GM18519 (cell line): Measurements from ENCODE around the gene ITM2C.

Experiments used
- ATAC-seq: cut with Tn5 transposase; IDR thresholded peaks from one replicate; pipeline ENCODE4 v1.9.1; 2021; ENCODE audit warnings: mild to moderate bottlenecking, moderate library complexity; ENCODE audit not compliant: unreplicated experiment, low FRiP score

The ITM2C gene

DNA sequence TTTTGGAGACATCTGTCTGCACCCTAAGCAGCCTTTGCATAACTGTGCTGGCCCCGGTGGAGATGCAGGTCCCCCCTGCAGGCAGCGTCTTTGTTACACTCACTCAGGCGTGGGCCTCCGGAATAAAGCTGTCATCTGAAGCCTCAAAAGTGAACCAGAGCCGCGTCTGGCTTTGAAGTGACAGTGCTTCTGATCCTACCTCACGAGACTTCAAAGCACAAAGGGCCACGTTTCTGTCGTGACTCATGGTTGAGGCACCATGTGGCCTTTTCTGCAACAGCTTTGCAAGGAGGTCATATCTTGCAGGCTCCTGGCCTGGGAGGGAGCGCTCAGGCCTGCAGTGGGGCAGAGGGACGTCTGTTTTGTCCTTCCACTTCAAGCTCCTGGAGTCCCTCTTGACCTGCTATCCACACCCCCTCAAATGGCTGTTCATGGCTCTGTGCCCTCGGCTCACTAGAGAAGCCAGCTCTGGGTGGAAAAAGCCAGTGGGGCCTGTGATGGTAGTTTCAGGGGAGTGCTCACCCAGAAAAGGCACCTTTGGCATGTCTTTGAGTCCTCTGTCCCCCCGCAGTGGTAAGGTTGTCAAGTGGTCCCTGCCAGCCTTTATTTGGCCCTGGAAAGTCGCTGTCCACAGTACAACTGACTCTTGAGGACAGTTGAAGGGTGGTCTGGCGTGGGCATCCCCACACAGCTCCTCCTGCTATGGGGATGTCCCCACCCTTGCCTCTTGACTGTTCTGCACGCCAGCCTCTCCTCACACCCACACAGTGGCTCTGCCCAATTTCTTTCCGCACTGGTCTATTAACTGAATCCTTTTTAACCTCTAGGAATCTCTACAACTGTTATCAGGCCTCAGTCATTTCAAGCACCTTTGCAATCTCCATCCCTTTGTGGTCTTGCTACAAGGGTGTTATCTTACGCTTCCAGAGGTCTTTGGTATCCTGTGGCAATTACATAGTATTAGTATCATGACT lies 41.0 kb downstream of the ITM2C start:
- no peak for ATAC-seq

DNA sequence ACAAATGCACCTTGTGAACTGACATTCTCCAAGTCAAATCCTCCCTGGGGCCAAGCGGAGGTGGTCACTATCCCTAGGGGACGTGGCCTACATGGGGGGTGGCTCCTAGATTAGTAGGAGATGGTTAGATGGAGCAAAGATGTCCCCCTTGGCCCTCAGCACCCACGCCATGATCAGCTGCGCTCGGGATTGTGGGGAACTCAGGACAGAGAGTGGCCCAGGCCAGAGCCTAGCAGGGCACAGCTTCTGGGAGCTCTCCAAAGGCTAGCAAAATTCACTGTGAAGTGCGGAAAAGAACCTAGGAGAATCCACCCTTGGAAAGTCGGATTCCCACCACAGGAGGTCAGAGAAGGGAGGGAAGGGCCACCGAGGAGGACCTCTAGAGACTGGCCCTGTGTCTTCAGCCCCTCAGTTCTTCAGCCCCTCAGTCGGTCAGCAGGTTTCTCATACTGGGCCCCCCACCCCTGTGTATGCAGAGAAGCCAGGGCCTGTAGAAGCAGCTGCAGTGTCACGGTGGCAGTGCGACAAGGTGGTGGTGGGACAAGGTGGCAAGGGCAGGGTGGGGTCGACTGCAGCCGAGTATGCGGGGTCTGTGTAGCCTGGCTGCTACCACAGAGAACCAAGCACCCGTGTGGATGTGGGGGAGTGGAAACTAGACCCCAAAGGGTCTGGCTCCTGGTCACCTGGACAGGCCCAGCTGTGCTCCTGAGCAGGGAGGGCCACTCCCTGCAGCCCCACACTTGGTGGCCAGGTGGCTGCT lies 41.9 kb downstream of the ITM2C start:
- no peak for ATAC-seq

DNA sequence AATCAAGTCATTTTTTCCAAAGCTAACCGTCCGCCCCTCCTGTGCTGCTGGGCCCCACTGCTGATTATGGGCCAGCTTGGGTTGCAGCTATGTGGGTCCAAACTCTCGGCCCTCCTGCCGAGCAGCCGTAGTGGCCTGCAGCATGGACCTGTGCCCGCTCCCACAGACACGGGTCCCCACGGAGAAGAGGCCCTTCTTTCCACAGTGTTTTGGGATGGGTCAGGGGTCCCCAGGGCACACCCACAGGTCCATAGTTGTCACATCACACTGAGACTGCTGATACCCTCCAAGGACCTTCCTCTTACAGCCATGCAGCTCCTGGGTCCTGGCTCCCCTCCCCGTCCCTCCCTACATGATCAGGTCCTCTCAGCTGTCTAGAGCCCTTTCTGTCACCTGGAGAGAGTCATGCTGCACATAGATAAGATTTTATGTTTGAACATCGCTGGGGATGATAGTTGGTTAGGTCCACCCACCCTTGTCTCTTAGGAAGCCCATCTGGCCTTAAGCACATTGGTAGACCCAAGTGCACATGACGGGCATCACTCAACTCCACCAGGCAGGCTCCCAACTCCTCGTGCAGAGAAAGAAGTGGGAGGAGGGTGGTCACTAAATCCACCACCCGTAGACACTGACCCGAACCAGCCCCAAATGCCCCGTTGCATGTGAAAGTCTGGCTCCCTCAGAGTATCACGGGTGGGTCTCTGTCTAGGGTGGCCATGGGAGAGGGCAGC lies 42.8 kb downstream of the ITM2C start:
- ATAC-seq = no peak

DNA sequence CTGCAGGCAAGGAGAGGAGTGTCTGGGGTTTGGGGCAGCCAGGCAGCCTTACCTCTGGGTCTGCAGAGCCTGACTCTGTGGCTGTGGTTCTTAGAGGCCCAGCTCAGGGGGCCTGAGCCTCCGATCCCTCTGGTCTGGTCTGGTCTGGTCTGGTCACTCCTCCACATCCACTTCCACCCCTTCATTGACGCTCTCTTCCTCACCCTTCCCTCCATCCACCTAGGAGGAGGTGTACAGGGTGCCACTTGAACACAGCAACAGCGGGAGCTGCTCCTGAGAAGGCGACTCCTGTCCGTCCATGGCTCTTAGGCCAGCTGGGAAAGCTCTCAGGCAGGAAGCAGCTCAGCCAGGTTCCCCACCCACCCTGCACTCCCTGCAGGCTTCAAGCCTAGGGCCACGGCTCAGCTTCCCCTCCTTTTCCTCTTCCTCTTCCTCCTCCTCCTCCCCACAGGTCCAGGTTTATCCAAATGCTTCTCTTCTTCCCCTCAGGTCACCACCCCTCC lies 43.4 kb downstream of the ITM2C start:
- no peak for ATAC-seq

DNA sequence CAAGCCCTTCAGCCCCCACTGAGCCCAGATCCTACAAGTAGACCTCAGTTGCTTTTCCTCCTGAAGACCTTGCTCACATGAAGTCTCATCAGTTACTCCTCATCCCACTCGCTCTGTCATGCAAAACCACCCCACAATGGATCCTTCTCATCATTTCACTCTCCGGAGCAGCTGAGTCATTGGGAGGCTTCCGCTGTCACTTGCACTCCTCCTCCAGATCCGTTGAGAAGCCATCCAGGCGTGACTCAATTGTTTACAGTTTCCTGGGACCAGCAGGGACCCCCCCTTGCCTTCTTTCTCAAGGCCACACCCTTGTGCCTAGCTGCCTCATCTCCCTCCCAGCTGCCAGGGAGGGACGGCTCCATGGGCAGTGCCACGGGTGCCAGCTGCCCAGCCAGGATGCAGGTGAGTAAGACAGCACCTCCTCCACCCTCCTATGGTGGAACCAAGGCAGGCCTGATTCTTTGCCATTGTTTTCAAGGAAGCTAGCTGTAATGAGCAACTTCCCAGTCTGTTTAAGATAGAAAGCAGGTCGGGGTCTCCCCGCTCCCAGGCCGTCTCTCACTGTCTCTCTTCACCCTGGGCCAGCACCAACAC lies 44.0 kb downstream of the ITM2C start:
- no peak for ATAC-seq

DNA sequence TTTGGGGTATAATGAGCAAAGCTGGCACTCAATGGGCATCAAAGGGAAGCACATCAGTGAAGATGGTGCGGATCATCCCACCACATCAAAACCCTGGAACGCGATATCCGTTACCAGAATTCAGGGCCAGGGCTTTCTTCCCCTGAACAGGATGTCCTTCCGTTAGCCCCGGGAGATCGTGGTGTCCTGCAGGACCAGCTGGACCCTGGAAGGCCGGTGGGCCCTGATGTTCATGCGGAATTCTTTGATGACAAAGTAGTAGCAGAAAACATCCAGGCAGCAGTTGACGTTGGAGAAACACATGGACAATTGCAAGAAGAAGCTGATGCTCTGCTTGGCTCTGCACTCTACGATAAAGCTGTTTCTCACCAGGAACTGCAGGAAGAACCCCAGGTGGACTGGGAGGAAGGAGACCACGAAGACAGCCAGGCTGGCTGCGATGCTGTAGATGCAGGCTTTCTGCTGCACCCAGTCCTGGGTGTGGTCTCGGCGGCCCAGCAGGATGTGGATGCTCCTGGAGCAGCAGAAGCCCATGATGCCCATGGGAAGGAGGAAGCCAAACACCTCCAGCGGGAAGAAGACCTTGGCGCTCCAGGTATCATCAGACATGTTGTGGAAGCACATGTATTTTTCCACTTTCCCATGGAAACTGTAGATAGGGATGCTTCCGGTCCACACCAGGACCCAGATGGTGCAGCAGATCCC lies 45.3 kb downstream of the ITM2C start:
- no peak for ATAC-seq

DNA sequence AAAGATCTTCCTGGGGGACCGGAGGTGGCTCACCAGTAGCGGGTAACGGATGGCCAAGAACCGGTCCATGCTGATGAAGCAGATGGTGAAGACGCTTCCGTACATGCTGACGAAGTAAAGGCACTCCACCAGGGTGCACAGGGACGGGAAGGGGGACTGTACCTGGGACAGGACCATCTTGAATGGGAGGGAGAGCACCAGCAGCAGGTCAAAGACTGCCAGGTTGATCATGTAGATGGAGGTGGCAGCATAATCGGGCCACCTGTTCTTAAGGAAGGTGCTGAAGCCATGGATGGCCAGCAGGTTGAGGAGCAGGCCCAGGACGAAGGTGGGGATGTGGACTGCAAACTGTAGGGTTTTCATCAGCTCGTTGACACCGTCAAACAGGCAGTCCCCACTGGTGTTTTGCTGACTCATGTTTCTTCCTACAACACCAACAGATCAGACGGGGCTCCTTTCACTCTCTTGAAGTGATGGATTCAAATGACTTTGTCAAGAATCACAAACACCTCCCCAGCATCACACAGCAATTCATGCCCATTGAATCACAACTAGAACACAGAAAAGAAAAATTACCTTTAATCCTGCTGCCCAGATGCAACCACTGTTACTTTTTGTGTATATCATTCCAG lies 45.9 kb downstream of the ITM2C start:
- no peak for ATAC-seq

DNA sequence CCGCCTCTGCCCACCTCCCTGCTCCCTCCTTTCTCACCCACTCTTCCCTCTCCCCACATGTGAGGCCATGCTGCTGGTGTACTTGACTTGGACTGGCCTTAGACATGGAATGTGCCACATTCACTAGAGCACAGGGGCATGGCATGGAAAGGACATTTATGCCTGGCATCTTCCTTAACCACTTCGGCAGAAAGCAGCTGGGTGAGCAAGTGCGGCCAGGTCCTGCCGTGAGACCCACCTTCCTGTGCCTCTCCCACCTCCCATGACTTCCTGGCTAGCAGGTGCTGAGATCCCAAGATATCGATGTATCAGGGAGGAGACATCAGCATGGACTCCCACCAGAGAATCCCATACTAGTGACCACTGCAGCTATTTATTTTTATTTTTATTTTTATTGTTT lies 47.3 kb downstream of the ITM2C start:
- no peak for ATAC-seq

DNA sequence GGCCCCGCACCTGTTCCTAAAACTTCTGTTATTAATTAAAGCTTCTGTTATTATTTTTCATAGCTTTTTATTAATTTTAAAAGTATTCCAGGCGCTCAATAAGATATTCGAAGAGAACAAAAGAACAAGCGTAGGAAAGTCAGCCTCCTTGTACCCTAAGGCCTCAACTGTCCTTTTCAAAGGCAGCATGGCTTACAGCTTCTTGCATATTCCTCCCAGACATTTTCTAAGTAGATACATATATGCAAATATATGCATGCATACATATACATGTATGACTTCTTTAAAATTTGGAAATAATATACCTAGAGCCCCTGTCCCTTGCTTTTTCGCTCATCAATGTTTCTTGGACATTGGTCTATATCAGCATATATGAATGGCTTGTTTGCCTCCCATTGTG lies 48.0 kb downstream of the ITM2C start:
- no peak for ATAC-seq

DNA sequence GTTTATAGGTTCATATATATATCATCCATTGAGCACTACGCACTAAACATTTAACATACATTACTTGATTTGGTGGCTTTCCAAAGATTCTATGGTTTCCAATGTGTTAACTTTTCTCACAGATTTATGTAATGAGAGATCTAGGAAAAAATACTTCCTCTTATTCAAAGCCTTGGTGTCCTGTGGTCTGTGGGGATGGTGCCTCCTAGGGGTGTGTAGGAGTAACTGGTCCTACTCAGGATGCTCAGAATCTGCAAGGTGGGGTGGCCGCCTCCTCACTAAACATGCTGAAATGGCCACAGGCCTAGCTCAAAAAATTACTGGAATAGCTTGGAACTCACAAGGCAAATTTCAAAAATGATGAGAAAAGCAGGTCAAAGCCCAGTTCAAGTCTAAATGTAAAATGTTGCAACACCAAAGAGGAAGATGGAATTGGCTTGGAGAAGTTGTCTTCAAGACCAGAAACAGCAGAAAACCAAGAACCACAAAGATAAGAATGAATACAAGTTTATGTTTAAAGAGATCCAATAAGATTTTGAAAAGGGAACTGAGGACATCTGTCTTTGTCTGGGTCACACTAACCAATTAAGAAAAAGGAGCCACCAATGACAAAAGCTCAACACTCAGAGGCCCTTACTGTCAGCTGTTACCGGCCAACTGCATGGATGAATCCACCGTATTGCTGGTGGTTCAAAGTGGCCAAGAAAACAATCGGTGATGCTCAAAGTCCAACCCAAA lies 48.8 kb downstream of the ITM2C start:
- no peak for ATAC-seq

DNA sequence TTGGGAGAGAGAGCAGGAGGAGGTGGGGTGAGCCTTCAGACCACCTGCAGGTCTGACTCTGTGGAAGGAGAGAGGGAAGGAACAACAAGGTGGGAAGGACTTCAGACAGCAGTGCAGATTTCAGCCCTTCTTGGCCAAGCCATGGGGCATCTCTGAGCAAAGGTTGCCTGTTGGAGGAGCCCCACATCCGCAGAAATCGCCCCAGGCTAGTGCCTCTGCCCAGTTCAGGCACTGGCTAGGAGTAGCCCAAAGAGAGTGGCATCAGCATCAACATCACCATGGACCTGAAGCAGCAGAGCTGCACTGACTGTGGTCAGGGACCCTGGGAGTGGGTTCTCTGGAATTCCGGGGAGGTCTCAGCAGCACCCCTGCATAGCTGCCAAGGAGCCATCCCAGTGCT lies 50.1 kb downstream of the ITM2C start:
- ATAC-seq = no peak

DNA sequence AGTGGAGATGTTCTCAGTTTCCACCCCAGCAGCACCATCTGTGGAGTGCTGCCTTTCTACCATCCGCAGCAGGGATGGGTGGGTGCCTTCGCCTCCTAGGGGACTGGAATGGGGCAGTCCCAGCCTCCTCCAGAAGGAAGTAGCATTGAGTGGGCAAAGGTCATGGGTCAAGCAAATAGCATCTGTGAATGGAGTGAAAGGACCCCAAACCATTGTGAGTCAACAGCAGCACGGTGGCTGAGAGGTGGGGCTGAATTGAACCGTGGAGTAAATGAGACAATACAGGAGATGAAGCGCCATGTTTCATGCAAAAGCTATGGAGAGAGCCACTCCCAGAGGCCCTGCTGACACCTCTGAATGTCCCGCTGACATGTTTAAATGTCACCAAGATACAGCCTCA lies 50.6 kb downstream of the ITM2C start:
- ATAC-seq = no peak

DNA sequence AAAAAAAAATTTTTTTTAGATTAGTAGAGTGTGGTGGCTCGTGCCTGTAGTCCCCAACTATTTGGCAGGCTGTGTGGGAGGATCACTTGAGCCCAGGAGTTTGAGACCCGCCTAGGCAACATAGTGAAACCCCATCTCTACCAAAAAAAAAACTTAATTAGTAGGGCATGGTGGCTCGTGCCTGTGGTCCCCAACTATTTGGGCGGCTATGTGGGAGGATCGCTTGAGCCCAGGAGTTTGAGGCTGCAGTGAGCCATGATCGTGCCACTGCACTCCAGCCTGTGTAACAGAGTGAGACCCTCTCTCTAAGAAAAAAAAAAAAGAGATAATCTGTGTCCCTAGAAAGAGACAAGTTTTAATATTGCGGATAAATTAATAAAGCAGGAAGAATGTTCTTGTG lies 51.5 kb downstream of the ITM2C start:
- no peak for ATAC-seq

DNA sequence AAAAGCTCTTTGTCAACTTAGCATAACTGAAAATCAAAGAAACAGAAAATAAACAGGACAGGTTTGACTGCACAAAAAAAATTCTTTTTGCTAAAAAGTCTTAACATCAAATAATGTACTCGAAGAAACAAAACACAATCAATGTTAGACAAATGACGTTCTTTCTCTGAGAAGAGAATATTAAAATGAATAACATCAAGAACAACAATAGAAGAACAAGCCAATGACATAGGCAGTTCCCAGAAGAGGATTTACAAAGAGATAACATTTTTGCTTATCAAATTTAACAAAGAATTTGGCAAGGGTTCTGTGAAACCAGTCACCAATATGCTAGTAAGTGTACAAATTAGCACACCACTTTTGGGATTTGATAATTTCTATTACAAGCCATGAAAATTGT lies 54.5 kb downstream of the ITM2C start:
- no peak for ATAC-seq

DNA sequence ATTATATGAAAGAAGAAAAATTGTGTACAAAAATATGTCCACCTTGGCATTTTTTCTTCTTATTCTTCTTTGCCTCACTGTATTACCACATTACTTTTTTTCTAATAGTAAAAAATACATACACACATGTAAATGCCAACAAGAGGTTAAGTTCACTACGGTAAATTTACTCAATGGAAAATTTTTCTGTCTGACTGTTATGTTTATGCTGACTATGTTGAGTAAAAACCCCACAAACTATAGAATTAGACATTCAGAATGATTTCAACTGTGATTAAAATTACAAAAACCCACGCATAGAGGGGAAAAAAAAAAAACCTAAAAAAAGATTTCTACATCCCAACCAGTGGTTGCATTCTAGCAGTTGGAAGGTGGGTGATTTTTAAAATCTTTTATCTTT lies 54.9 kb downstream of the ITM2C start:
- ATAC-seq = no peak

DNA sequence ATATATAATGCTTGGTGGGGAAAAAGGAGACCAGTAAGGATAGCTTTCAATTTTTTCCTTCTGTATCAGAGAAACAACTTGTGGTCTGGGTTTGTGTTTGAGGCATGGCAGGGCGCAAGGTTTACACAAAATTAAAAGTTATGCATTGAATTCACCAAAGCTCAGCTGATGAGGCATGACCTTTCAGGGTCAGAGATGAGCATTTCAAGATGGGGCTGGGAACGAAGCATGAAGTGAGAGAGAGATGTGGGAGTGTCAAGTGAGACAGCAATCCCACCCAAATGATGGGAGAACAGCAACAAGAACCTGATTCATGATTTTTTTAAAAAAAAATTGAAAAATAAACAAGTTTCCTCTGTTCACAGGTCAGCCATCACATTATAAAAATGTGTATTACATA lies 55.4 kb downstream of the ITM2C start:
- ATAC-seq = no peak

DNA sequence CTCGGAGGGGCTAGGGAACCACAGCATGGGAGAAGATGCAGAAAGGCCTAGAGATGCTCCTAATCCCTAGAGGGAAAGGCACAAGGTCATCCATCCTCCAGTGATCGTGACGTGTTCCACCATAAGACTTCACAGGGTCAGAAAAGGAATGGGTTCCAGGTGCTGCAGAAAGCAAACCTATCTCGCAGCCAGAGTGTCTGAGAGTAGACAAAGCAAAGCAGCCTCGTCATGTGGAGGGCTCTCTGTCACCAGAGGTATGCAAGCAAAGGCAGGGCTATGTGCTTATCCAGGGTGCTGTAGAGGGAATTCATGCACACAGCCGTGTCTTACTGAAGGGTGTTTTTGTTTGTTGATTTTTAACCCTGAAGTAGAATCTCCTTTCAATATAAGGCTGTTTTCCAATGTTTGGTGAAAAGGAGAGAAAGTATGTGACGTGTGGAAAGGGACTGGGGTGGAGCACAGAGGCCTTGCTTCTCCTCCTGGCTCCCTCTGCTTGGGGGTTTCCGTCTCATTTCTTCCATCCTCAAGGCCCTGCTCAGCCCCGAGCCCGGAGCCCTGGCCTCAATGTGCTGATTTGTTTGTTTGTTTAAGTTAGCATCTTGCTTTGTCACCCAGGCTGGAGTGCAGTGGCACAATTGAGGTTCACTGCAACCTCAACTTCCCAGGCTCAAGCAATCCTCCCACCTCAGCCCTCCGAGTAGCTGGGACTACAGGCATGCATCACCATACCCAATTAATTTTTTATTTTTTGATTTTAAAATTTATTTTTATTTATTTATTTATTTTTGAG lies 57.3 kb downstream of the ITM2C start:
- ATAC-seq = no peak
